ENCODE measurements around the gene COL4A6. TPM values are rescaled to one million over a fixed set of nuclear protein-coding genes. Genes with fewer than 3 reads are reported as not detected.

COL4A6 gene
- total RNA-seq, 2 experiments from 2014 or later = not detected

- DNase-seq (ENCODE audit: low spot score) = no peak
- Histone ChIP-seq H3K9me3 (ENCODE audit: low read length) (no peaks in the 10 kb centered on the region), H3K36me3 (ENCODE audit: insufficient read depth, low read length) (no peaks in the 10 kb centered on the region), H2AFZ (ENCODE audit: low read length) (no peak overlapping the region), H3K4me3 (ENCODE audit: low read depth, low read length, poor library complexity, severe bottlenecking) (no peak overlapping the region), H4K20me1 (ENCODE audit: insufficient read depth, low read length) (no peaks in the 10 kb centered on the region), H3K27ac (ENCODE audit: low read depth, low read length, poor library complexity, severe bottlenecking) (no peak overlapping the region), H3K4me2 (ENCODE audit: low read length) (no peak overlapping the region), H3K79me2 (ENCODE audit: insufficient read depth, low read depth, low read length) (no peaks in the 10 kb centered on the region), H3K9me2 (ENCODE audit: insufficient read depth, low read length) (no peaks in the 10 kb centered on the region), H3K4me1 (ENCODE audit: insufficient read depth, low read length, poor library complexity, severe bottlenecking) (no peaks in the 10 kb centered on the region)
- BruUV-seq (replicated peaks) = no TSS peak
- no peak for TF ChIP-seq EZH2phosphoT487 (IDR thresholded peaks at IDR 0.05; ENCODE audit: borderline replicate concordance, low read depth, low read length)
- TF ChIP-seq CTCF (conservative IDR thresholded peaks at IDR 0.05; ENCODE audit: low read length) = no peak
- intact Hi-C loops (cut with micrococcal nuclease; ENCODE audit: unreplicated experiment) = no loop called here
- POLR2A ChIA-PET = no interaction called here
- CTCF ChIA-PET (ENCODE audit: unreplicated experiment) = no interaction called here
These were observed 277.9 kb downstream of the COL4A6 start for GRCh38 chrX:108160309-108160708.

GRCh38 chrX:108159028-108159670 lies 279.1 kb downstream of the COL4A6 start:
- Histone ChIP-seq H3K36me3 (ENCODE audit: insufficient read depth, low read length) (no peaks in the 10 kb centered on the region), H3K4me3 (ENCODE audit: low read depth, low read length, poor library complexity, severe bottlenecking) (no peak overlapping the region), H3K79me2 (ENCODE audit: insufficient read depth, low read depth, low read length) (no peaks in the 10 kb centered on the region), H3K4me2 (ENCODE audit: low read length) (no peak overlapping the region), H3K27ac (ENCODE audit: low read depth, low read length, poor library complexity, severe bottlenecking) (no peak overlapping the region), H3K9me3 (ENCODE audit: low read length) (no peaks in the 10 kb centered on the region), H3K4me1 (ENCODE audit: insufficient read depth, low read length, poor library complexity, severe bottlenecking) (no peaks in the 10 kb centered on the region), H2AFZ (ENCODE audit: low read length) (no peak overlapping the region), H3K9me2 (ENCODE audit: insufficient read depth, low read length) (no peaks in the 10 kb centered on the region), H4K20me1 (ENCODE audit: insufficient read depth, low read length) (no peaks in the 10 kb centered on the region)
- DNase-seq (ENCODE audit: low spot score) = no peak
- TF ChIP-seq EZH2phosphoT487 (IDR thresholded peaks at IDR 0.05; ENCODE audit: borderline replicate concordance, low read depth, low read length) (no peak), CTCF (conservative IDR thresholded peaks at IDR 0.05; ENCODE audit: low read length) (no peak)
- ChIA-PET POLR2A (no interaction called here), CTCF (ENCODE audit: unreplicated experiment) (no interaction called here)
- intact Hi-C loops (cut with micrococcal nuclease; ENCODE audit: unreplicated experiment) = no loop called here
- no TSS peak for BruUV-seq (replicated peaks)

- DNase-seq (ENCODE audit: low spot score) = no peak
- no TSS peak for BruUV-seq (replicated peaks)
- H3K79me2 ChIP-seq (ENCODE audit: insufficient read depth, low read depth, low read length) = no peaks in the 10 kb centered on the region
- intact Hi-C loops (cut with micrococcal nuclease; ENCODE audit: unreplicated experiment) = no loop called here
- no peaks in the 10 kb centered on the region for H3K4me1 ChIP-seq (ENCODE audit: insufficient read depth, low read length, poor library complexity, severe bottlenecking)
- no peak overlapping the region for H3K4me3 ChIP-seq (ENCODE audit: low read depth, low read length, poor library complexity, severe bottlenecking)
- no peak for TF ChIP-seq EZH2phosphoT487 (IDR thresholded peaks at IDR 0.05; ENCODE audit: borderline replicate concordance, low read depth, low read length)
- no peak for TF ChIP-seq CTCF (conservative IDR thresholded peaks at IDR 0.05; ENCODE audit: low read length)
- no peak overlapping the region for H2AFZ ChIP-seq (ENCODE audit: low read length)
- H3K27ac ChIP-seq (ENCODE audit: low read depth, low read length, poor library complexity, severe bottlenecking) = no peak overlapping the region
- CTCF ChIA-PET (ENCODE audit: unreplicated experiment) = no interaction called here
- H3K4me2 ChIP-seq (ENCODE audit: low read length) = no peak overlapping the region
- H4K20me1 ChIP-seq (ENCODE audit: insufficient read depth, low read length) = no peaks in the 10 kb centered on the region
- POLR2A ChIA-PET = no interaction called here
- no peaks in the 10 kb centered on the region for H3K9me2 ChIP-seq (ENCODE audit: insufficient read depth, low read length)
- H3K36me3 ChIP-seq (ENCODE audit: insufficient read depth, low read length) = no peaks in the 10 kb centered on the region
- no peaks in the 10 kb centered on the region for H3K9me3 ChIP-seq (ENCODE audit: low read length)
These were observed 280.6 kb downstream of the COL4A6 start for GRCh38 chrX:108157628-108158027.

Data from OCI-LY7 (cell line).